ENCODE measurements around the gene CNN1. TPM values are rescaled to one million over a fixed set of nuclear protein-coding genes. Genes with fewer than 3 reads are reported as not detected.

Gene CNN1
- polyA plus RNA-seq, 1 of the 3 experiments (the other 2 are of a cell fraction), result 4.6 TPM

DNA sequence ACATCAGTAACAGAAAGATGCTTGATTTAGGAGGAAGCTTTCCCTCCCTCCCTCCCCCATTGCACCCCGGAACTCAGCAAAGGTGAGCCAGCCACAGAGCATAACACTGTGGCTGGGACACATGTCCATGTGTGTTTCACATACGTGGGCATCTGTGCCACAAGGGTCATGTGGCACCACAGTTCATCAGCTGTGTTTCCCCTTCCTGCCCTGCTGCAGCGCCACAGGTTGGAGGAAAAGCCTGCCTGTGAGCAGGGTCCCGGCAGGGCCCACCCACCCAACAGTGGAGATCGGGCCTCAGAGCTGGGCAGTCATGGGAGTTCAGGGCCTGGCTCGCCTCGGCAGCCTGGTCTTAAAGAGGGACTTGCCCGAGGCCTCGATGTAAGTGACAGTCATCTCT lies 36.0 kb downstream of the CNN1 start:
- Histone ChIP-seq H3K4me3 (ENCODE audit: low read depth in 2 of 2, low read length in 1 of 2) (no peak overlapping the region), H3K4me1 (ENCODE audit: control insufficient read depth in 1 of 2, insufficient read depth in 2 of 2, low read depth in 1 of 2, low read length in 1 of 2) (no peaks in the 10 kb centered on the region; a peak in 1 of 4 replicates), H3K4me2 (no peak overlapping the region), H3K27me3 (ENCODE audit: insufficient read depth) (no peaks in the 10 kb centered on the region), H3K27ac (ENCODE audit: low read depth in 2 of 2, low read length in 1 of 2) (no peak overlapping the region), H2AFZ (ENCODE audit: low read depth) (no peak overlapping the region), H3F3A (replicated peaks; ENCODE audit: insufficient read depth) (no peaks in the 10 kb centered on the region), H3K9me2 (no peaks in the 10 kb centered on the region), H3K36me3 (replicated peaks in 1 of 2; ENCODE audit: control insufficient read depth in 1 of 2, insufficient read depth in 2 of 2, low read length in 1 of 2) (no peaks in the 10 kb centered on the region), H3K9ac (no peak overlapping the region), H3K9me3 (no peaks in the 10 kb centered on the region), H3K79me2 (ENCODE audit: insufficient read depth) (no peaks in the 10 kb centered on the region), H4K20me1 (ENCODE audit: insufficient read depth) (no peaks in the 10 kb centered on the region)
- DNase-seq, result no peak
- ChIA-PET CTCF (interaction anchor here (1.0 to 1.9 kb wide), 2 partner anchors 13 to 14 kb away, joined by 3 to 7 read pairs; no protein-coding TSS in a partner anchor), POLR2A (no interaction called here)
- TF ChIP-seq USF2 (IDR thresholded peaks at IDR 0.05; ENCODE audit: borderline replicate concordance, low read depth, low read length), result no peak
- TF ChIP-seq POLR2AphosphoS5 (IDR thresholded peaks at IDR 0.05; ENCODE audit: low read depth, low read length), result no peak
- TF ChIP-seq NRF1 (IDR thresholded peaks at IDR 0.05; ENCODE audit: low read depth, low read length), result no peak
- TF ChIP-seq TEAD4 (IDR thresholded peaks at IDR 0.05; ENCODE audit: borderline replicate concordance, insufficient read depth), result no peak
- TF ChIP-seq FOSL2 (IDR thresholded peaks at IDR 0.05; ENCODE audit: borderline replicate concordance, low read depth), result no peak
- TF ChIP-seq, protein P1, sequence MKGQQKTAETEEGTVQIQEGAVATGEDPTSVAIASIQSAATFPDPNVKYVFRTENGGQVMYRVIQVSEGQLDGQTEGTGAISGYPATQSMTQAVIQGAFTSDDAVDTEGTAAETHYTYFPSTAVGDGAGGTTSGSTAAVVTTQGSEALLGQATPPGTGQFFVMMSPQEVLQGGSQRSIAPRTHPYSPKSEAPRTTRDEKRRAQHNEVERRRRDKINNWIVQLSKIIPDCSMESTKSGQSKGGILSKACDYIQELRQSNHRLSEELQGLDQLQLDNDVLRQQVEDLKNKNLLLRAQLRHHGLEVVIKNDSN (IDR thresholded peaks at IDR 0.05; ENCODE audit: borderline replicate concordance, low read depth), result no peak
- TF ChIP-seq, protein P2, sequence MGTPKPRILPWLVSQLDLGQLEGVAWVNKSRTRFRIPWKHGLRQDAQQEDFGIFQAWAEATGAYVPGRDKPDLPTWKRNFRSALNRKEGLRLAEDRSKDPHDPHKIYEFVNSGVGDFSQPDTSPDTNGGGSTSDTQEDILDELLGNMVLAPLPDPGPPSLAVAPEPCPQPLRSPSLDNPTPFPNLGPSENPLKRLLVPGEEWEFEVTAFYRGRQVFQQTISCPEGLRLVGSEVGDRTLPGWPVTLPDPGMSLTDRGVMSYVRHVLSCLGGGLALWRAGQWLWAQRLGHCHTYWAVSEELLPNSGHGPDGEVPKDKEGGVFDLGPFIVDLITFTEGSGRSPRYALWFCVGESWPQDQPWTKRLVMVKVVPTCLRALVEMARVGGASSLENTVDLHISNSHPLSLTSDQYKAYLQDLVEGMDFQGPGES (IDR thresholded peaks at IDR 0.05; ENCODE audit: low read depth, low read length), result no peak
- no peak for TF ChIP-seq RFX5 (IDR thresholded peaks at IDR 0.05; ENCODE audit: low read length)
- no peak for TF ChIP-seq EP300 (IDR thresholded peaks at IDR 0.05; ENCODE audit: borderline replicate concordance in 1 of 2, low read depth in 1 of 2, low read length in 1 of 2)
- TF ChIP-seq TCF12 (IDR thresholded peaks at IDR 0.05), result no peak
- TF ChIP-seq NFIC (IDR thresholded peaks at IDR 0.05; ENCODE audit: borderline replicate concordance), result no peak
- TF ChIP-seq, protein P3, sequence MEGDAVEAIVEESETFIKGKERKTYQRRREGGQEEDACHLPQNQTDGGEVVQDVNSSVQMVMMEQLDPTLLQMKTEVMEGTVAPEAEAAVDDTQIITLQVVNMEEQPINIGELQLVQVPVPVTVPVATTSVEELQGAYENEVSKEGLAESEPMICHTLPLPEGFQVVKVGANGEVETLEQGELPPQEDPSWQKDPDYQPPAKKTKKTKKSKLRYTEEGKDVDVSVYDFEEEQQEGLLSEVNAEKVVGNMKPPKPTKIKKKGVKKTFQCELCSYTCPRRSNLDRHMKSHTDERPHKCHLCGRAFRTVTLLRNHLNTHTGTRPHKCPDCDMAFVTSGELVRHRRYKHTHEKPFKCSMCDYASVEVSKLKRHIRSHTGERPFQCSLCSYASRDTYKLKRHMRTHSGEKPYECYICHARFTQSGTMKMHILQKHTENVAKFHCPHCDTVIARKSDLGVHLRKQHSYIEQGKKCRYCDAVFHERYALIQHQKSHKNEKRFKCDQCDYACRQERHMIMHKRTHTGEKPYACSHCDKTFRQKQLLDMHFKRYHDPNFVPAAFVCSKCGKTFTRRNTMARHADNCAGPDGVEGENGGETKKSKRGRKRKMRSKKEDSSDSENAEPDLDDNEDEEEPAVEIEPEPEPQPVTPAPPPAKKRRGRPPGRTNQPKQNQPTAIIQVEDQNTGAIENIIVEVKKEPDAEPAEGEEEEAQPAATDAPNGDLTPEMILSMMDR (IDR thresholded peaks at IDR 0.05), result no peak
- 87% methylated on average over 8 of the region's 9 CpGs for WGBS (ENCODE audit: low lambda C conversion rate)

- H3K9me2 ChIP-seq, result no peaks in the 10 kb centered on the region
Observed at GRCh38 chr19:11576227-11576626, 37.6 kb downstream of the CNN1 start.

More at GRCh38 chr19:11576227-11576626, 37.6 kb downstream of the CNN1 start:
- Histone ChIP-seq H4K20me1 (ENCODE audit: insufficient read depth) (no peaks in the 10 kb centered on the region), H3K4me3 (ENCODE audit: low read depth in 2 of 2, low read length in 1 of 2) (no peak overlapping the region), H3K27me3 (ENCODE audit: insufficient read depth) (no peaks in the 10 kb centered on the region), H2AFZ (ENCODE audit: low read depth) (no peak overlapping the region), H3K4me2 (no peak overlapping the region), H3K79me2 (ENCODE audit: insufficient read depth) (no peaks in the 10 kb centered on the region), H3K9ac (no peak overlapping the region), H3K4me1 (ENCODE audit: control insufficient read depth in 1 of 2, insufficient read depth in 2 of 2, low read depth in 1 of 2, low read length in 1 of 2) (no peaks in the 10 kb centered on the region; a peak in 1 of 4 replicates), H3F3A (replicated peaks; ENCODE audit: insufficient read depth) (no peaks in the 10 kb centered on the region), H3K36me3 (replicated peaks in 1 of 2; ENCODE audit: control insufficient read depth in 1 of 2, insufficient read depth in 2 of 2, low read length in 1 of 2) (no peaks in the 10 kb centered on the region), H3K27ac (ENCODE audit: low read depth in 2 of 2, low read length in 1 of 2) (no peak overlapping the region), H3K9me3 (no peaks in the 10 kb centered on the region)
- TF ChIP-seq, protein P4, sequence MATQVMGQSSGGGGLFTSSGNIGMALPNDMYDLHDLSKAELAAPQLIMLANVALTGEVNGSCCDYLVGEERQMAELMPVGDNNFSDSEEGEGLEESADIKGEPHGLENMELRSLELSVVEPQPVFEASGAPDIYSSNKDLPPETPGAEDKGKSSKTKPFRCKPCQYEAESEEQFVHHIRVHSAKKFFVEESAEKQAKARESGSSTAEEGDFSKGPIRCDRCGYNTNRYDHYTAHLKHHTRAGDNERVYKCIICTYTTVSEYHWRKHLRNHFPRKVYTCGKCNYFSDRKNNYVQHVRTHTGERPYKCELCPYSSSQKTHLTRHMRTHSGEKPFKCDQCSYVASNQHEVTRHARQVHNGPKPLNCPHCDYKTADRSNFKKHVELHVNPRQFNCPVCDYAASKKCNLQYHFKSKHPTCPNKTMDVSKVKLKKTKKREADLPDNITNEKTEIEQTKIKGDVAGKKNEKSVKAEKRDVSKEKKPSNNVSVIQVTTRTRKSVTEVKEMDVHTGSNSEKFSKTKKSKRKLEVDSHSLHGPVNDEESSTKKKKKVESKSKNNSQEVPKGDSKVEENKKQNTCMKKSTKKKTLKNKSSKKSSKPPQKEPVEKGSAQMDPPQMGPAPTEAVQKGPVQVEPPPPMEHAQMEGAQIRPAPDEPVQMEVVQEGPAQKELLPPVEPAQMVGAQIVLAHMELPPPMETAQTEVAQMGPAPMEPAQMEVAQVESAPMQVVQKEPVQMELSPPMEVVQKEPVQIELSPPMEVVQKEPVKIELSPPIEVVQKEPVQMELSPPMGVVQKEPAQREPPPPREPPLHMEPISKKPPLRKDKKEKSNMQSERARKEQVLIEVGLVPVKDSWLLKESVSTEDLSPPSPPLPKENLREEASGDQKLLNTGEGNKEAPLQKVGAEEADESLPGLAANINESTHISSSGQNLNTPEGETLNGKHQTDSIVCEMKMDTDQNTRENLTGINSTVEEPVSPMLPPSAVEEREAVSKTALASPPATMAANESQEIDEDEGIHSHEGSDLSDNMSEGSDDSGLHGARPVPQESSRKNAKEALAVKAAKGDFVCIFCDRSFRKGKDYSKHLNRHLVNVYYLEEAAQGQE (IDR thresholded peaks at IDR 0.05; ENCODE audit: low read depth, low read length), result no peak
- TF ChIP-seq TEAD4 (IDR thresholded peaks at IDR 0.05; ENCODE audit: borderline replicate concordance, insufficient read depth), result no peak
- TF ChIP-seq SMC3 (IDR thresholded peaks at IDR 0.05; ENCODE audit: low read depth, low read length), result no peak
- no peak for TF ChIP-seq JUND (IDR thresholded peaks at IDR 0.05)
- TF ChIP-seq GATA2 (CRISPR knock-in tag; IDR thresholded peaks at IDR 0.05), result no peak
- ChIA-PET POLR2A (no interaction called here), CTCF (interaction anchor here (0.7 to 1.5 kb wide), 6 partner anchors 10 to 93 kb away, joined by 3 to 6 read pairs (median 3); no protein-coding TSS in a partner anchor)
- no peak for DNase-seq
- WGBS (ENCODE audit: low lambda C conversion rate), result 89% methylated on average over 15 of the region's 15 CpGs
